Vagina (tissue), 2 donors: ENCODE measurements around the gene CERT1.
A peak's percentile ranks its signal among the peaks of the same experiment; 100 is the strongest.

Source experiments
- CTCF ChIP-seq, 3 experiments: fragments of 450-650 bp in 2 of 3; fragments of 200-600 bp in 1 of 3; sonication (generic) in 1 of 3; IDR thresholded peaks; one replicate each; pipeline ENCODE4 v1.5.1; 2017 to 2019; ENCODE audit warnings: antibody characterized with exemption in 3 of 3, mild to moderate bottlenecking in 2 of 3, moderate library complexity in 2 of 3
- POLR2AphosphoS5 ChIP-seq, 2 donors: sonication (generic); formaldehyde crosslinking; IDR thresholded peaks; one replicate each; pipeline ENCODE4 v1.9.0; 2017; ENCODE audit warnings: antibody characterized with exemption in 2 of 2, mild to moderate bottlenecking in 2 of 2, low read depth in 1 of 2; ENCODE audit not compliant: insufficient read depth in 1 of 2

GRCh38 chr5:75558981-75559632 lies 47.7 kb upstream of the CERT1 start:
- no peak for TF ChIP-seq CTCF (IDR thresholded peaks at IDR 0.05)
- peak in 1 of 2 donors; percentile 87 for TF ChIP-seq POLR2AphosphoS5 (IDR thresholded peaks at IDR 0.05; ENCODE audit: insufficient read depth in 1 of 2, low read depth in 1 of 2)
